ENCODE data around the gene OR2W3. TPM values are rescaled to one million over a fixed set of nuclear protein-coding genes. Genes with fewer than 3 reads are reported as not detected.

The OR2W3 gene
- not detected in 2 replicates for total RNA-seq
- polyA plus RNA-seq (2012): not detected

GRCh38 chr1:247895163-247895637 is at the start of gene OR2W3:
OR2W3 (plus strand) TSS chr1:247895587; CDS start chr1:247895587, 0 bp downstream.
- DNase-seq (ENCODE audit: low read depth): no peak

DNA sequence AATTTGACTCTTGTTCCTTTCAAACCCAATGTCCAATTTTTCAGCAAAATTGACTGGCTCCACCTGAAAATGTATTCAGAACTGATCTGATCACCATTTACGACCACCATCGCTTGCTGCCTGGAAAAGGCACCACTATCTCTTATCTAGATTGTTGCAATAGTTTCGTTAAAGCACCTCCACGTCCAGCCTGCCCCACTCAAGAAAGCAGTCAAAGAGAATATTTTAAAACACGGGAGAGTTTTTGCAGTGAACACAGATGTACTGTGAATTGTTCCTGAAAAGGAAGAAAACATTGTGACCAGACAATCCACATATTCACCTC is 49.7 kb upstream of the OR2W3 start:
- DNase-seq (ENCODE audit: low read depth): no peak

GRCh38 chr1:247848346-247848745 is 47.0 kb upstream of the OR2W3 start:
- DNase-seq (ENCODE audit: low read depth): no peak

DNA sequence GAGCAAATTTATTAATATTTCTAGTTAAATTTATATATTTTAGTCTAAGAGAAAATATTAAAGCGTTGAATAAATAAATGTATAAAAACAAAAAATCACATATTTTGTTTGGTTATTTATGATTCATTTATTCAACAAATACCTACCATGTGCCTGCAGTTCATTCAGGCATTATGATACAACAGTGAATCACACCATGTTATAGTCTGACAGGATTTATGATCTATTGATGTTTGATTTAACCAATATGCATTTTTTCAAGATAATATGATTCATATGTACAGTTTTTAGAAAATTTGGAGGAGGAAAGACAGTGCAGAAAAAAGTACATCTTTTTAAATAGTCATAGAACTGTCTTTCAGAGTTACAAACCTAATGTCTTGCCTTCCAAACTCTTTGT is 45.8 kb upstream of the OR2W3 start:
- DNase-seq (ENCODE audit: low read depth): no peak

DNA sequence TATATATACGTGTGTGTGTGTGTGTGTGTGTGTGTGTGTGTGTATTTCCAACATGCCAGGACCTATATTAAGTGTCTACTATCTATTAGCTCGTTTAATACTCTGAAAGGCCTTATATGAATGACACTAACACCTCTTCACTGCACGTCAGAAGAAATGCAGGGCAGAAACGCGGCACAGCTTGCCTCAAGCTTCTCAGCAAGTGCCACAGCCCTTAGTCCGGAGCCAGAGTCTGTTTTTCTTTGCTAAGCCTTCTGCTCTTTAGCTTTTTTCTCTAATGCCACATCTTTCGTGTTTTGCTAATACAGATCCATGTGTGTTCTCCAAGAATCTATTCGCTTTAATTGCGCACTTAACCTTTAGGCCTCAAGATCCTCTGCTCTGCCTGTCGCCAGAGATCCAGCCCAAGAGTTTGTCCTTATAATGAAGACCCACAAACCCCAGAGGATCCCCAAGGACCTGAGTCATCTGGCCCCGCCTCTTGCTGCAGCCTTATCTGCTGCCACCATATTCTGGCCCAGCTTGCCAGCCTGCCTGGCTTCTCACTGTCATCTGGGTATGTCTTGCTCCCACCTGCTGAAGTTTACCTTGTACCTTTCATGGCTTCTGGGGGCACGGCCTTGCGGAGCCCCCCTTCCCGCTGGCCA is 40.4 kb upstream of the OR2W3 start:
- no peak for DNase-seq (ENCODE audit: low read depth)

DNA sequence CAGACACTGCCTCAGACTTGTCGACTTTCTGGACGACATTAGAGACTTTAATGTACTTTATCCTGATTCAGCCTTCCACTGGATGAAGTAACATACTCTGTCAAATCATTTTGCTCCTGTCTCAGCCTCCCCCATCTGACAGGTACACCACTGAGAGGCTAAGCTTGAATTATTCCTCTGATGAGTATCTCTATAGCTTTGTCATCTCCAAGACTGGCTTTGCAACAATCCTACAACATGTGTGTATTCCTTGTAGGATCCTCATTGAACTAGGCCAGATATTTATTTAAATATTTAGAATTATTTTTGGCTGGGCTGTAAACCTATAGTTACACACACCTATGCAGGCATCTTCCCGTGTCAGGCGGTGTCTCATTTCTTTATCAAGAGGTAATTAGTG is 39.5 kb upstream of the OR2W3 start:
- no peak for DNase-seq (ENCODE audit: low read depth)

GRCh38 chr1:247857069-247857984 is 38.1 kb upstream of the OR2W3 start, which contains the start of gene TRIM58:
TRIM58 (plus strand) TSS chr1:247857187; CDS start chr1:247857247, 60 bp downstream.
- no peak for DNase-seq (ENCODE audit: low read depth)

GRCh38 chr1:247857985-247858619 is 37.3 kb upstream of the OR2W3 start:
- DNase-seq (ENCODE audit: low read depth): no peak

DNA sequence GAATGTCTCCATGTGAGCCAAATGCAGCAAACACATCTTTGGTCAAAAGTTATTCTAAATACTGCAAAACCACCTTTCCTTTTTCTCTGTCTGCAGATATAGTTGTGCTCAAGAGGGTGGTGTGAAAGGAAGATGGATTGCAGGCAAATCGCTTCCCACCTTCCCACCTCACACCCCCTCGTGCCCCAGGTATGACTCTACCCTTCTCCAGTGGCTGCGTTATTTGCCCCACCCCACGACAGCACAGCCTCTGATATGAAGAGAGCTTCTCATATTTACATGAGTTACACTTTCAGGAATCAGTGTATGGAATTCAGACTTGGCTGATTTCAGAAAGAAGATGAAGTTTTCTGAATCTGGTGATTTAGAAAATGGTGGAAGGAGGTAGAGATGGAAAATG is 32.6 kb upstream of the OR2W3 start:
- DNase-seq (ENCODE audit: low read depth): no peak

- no peak for DNase-seq (ENCODE audit: low read depth)
Observed at GRCh38 chr1:247864644-247865043, 30.7 kb upstream of the OR2W3 start.

GRCh38 chr1:247865416-247865815 is 30.0 kb upstream of the OR2W3 start:
- DNase-seq (ENCODE audit: low read depth): no peak

- no peak for DNase-seq (ENCODE audit: low read depth)
Observed at GRCh38 chr1:247883346-247883745, 12.0 kb upstream of the OR2W3 start.

GRCh38 chr1:247884797-247885413 is 10.5 kb upstream of the OR2W3 start:
- DNase-seq (ENCODE audit: low read depth): no peak

DNA sequence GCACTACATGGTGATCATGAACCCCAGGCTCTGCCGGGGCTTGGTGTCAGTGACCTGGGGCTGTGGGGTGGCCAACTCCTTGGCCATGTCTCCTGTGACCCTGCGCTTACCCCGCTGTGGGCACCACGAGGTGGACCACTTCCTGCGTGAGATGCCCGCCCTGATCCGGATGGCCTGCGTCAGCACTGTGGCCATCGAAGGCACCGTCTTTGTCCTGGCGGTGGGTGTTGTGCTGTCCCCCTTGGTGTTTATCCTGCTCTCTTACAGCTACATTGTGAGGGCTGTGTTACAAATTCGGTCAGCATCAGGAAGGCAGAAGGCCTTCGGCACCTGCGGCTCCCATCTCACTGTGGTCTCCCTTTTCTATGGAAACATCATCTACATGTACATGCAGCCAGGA is 589 bp downstream of the OR2W3 start:
- DNase-seq (ENCODE audit: low read depth): no peak

DNA sequence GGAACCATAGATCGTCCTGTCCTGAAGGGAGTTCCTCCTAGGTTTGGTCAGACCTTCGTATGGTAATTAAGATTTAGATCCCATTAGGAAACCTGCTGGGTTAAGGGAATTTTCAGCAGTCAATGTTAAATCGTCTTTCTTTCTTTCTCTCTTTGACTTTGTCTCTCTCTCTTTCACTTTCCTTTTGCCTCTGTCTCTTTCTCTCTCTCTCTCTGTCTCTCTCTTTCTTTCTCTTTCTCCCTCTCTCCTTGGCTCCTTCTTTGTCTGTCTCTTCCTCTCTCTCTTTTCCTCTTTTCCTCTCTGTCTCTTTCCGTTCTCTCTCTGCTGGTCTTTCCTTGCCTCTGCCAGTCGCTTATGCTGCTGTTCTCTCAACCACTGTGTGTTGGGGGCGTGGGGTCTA is 8.7 kb downstream of the OR2W3 start:
- no peak for DNase-seq (ENCODE audit: low read depth)

DNA sequence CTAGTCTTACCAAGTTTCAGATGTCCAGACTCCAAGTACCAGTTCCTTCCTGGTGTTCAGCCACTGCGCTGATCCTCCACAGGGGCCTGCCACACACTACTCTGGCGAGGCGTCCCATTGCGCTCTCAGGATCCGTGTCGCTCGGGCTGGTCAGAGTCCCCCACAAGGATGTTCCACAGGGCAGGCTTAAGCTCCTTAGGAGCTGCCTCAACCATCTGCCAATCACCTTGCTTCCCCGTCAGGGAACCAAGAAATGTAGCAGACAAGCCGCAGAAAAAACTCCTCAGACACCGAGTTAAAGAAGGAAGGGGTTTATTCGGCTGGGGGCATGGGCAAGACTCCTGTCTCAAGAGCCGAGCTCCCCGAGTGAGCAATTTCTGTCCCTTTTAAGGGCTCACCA is 9.8 kb downstream of the OR2W3 start:
- DNase-seq (ENCODE audit: low read depth): no peak

GRCh38 chr1:247905910-247906503 is 10.6 kb downstream of the OR2W3 start:
- DNase-seq (ENCODE audit: low read depth): no peak

DNA sequence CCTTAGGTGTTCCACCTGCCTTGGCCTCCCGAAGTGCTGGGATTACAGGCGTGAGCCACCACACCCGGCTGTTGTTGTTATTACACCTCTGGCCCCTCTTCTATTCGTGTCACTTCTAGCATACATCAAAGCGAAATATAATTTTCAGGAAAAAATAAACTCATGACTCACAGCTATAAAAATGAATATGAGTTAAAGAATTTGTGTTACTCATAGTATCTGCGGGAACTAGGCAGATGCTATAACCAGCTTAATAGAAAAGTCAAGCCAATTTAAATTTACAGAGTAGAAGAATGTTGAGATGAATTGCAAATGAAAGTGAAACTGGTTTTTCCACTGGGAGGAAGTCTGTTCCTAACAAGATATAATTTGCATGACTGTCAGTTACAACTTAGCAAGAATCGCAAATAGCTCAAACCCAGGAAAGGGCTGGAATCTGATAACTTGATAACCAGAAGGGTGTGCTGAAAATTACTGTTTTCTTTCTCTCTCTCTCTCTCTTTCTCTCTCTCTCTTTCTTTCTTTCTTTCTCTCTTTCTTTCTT is 11.2 kb downstream of the OR2W3 start:
- DNase-seq (ENCODE audit: low read depth): peak; percentile 32

- DNase-seq (ENCODE audit: low read depth): no peak
Observed at GRCh38 chr1:247908766-247909165, 13.4 kb downstream of the OR2W3 start.

- no peak for DNase-seq (ENCODE audit: low read depth)
Observed at GRCh38 chr1:247913786-247914185, 18.4 kb downstream of the OR2W3 start.

Data from myocyte (in vitro differentiated cells).